GM12891 (cell line): ENCODE data around the gene KAT2B.

ENCODE experiments used
- PAX5 ChIP-seq: IDR thresholded peaks from 2 replicates; pipeline ENCODE4 v1.6.1; 2011; ENCODE audit warnings: low read length, moderate library complexity, mild to moderate bottlenecking; ENCODE audit not compliant: insufficient read depth, severe bottlenecking
- POLR2A ChIP-seq: IDR thresholded peaks from 2 replicates; pipeline ENCODE4 v1.6.1; 2011; ENCODE audit warnings: low read depth, low read length, control low read depth
- POLR2AphosphoS5 ChIP-seq: IDR thresholded peaks from 2 replicates; pipeline ENCODE4 v1.6.1; 2011; ENCODE audit warnings: low read depth, low read length, control low read depth

- TF ChIP-seq POLR2A (no peak), PAX5 (no peak), POLR2AphosphoS5 (no peak)
Observed at GRCh38 chr3:20125289-20125688, 85.0 kb downstream of the KAT2B start.
